GM12891 (cell line): Measurements from ENCODE around the gene TMEM184B.

Source experiments
- POLR2A ChIP-seq: IDR thresholded peaks from 2 replicates; pipeline ENCODE4 v1.6.1; 2011; ENCODE audit warnings: low read depth, low read length, control low read depth
- POLR2AphosphoS5 ChIP-seq: IDR thresholded peaks from 2 replicates; pipeline ENCODE4 v1.6.1; 2011; ENCODE audit warnings: low read depth, low read length, control low read depth
- SPI1 ChIP-seq: IDR thresholded peaks from 2 replicates; pipeline ENCODE4 v1.6.1; 2011; ENCODE audit warnings: low read depth, low read length, control low read depth
- TAF1 ChIP-seq: IDR thresholded peaks from 2 replicates; pipeline ENCODE4 v1.6.1; 2011; ENCODE audit warnings: low read depth, low read length, control low read depth

DNA sequence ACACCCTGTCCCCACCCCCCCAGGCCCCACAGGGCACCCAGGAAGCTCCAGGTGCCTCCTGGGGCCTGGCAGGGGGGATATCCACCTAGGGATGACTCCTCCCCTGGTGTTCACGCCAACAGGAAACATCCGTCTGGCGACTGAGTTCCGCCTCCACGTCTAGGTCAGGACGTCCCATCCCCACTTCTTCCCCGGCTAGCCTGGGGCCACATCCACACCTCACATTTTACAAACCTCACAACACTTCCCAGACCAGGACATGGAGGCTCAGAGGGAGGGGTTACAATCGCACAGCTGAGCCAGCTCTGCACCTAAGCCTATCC lies 50.1 kb downstream of the TMEM184B start:
- TF ChIP-seq POLR2AphosphoS5 (no peak), SPI1 (no peak), POLR2A (no peak), TAF1 (no peak)
